Testis (tissue), 2 donors: Measurements from ENCODE around the gene DISC1.

ENCODE experiments used
- CTCF ChIP-seq, 3 experiments: fragments of 450-650 bp in 2 of 3; fragments of 200-600 bp in 1 of 3; sonication (generic) in 1 of 3; IDR thresholded peaks; one replicate each; pipeline ENCODE4 v1.5.1; 2016 to 2019; ENCODE audit warnings: antibody characterized with exemption in 3 of 3, mild to moderate bottlenecking in 2 of 3, moderate library complexity in 1 of 3
- POLR2A ChIP-seq: fragments of 450-650 bp; IDR thresholded peaks from one replicate; pipeline ENCODE4 v1.6.1; 2017; ENCODE audit warnings: antibody characterized with exemption, mild to moderate bottlenecking, moderate library complexity

GRCh38 chr1:231761252-231761651, 134.7 kb downstream of the DISC1 start:
- TF ChIP-seq CTCF (IDR thresholded peaks at IDR 0.05) = no peak
- no peak for TF ChIP-seq POLR2A
